ENCODE data around the gene MAFF. TPM values are rescaled to one million over a fixed set of nuclear protein-coding genes. Genes with fewer than 3 reads are reported as not detected.

MAFF gene
- total RNA-seq, 1 donor from 2014 or later = 4.7 TPM

DNA sequence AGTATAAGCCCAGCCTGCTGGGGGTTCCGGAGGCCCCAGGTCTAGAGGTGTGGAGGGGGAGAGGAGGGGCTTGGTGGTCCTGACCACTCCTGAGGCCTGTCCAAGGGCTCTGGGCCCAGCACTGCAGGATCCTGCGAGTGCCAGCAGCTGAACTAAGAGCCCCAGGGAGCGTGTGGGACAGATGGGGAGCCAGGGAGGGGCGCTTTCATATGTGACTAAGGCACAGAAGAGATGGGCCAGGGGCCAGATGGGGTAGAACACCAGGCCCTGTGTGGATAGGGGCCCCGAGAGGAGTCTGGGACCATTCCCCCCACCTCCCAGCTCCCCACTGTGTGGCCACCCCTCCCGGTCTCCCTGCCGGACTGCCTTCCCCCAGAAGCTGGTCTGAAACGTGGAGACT lies 18.4 kb downstream of the MAFF start:
- intact Hi-C loops (cut with micrococcal nuclease) = no loop called here

DNA sequence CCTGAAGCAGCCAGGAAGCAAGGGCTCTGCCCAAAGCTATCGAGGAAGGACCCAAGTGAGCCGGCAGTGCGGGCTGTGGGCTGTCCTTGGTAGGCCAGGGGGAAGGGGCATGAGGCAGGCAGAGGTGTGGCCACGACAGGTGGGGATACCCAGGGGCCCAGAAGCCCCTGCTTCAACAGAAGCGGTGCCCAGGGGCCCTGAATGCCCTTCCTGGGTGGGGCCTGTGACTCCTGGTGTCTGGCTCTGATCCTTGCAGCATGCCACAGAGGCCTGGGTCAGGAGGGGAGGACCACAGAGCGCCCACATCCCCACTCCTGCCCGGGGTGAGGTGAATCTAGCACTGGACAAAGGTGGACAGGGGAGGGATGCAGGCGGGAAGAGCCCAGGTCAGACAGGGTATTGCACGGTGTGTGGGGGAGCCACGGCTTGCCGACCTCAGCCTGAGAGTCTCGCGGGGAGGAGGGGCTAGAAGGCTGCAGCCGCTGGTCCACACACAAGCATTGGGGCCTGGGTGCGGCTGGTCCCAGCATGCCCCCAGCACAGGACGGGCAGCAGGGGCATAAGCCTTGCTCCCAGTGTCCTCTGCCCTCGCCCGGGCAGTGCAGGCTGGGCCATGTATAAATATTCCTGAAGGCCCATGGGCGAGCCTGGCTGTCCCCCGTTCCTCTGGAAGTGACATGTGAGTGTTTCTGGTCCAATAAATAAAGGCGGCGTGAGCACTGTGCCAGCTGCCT lies 19.0 kb downstream of the MAFF start:
- H3K4me1 ChIP-seq = peaks cover 50% of the 10 kb centered on the region
- H3K36me3 ChIP-seq = peaks cover 42% of the 10 kb centered on the region
- no peaks in the 10 kb centered on the region for H3K27me3 ChIP-seq (ENCODE audit: low read depth)
- TF ChIP-seq, protein P1, sequence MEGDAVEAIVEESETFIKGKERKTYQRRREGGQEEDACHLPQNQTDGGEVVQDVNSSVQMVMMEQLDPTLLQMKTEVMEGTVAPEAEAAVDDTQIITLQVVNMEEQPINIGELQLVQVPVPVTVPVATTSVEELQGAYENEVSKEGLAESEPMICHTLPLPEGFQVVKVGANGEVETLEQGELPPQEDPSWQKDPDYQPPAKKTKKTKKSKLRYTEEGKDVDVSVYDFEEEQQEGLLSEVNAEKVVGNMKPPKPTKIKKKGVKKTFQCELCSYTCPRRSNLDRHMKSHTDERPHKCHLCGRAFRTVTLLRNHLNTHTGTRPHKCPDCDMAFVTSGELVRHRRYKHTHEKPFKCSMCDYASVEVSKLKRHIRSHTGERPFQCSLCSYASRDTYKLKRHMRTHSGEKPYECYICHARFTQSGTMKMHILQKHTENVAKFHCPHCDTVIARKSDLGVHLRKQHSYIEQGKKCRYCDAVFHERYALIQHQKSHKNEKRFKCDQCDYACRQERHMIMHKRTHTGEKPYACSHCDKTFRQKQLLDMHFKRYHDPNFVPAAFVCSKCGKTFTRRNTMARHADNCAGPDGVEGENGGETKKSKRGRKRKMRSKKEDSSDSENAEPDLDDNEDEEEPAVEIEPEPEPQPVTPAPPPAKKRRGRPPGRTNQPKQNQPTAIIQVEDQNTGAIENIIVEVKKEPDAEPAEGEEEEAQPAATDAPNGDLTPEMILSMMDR (IDR thresholded peaks at IDR 0.05; ENCODE audit: borderline replicate concordance) = no peak
- H3K4me3 ChIP-seq = no peak overlapping the region
- H3K27ac ChIP-seq (replicated peaks) = peak overlapping the region; percentile 89
- intact Hi-C loops (cut with micrococcal nuclease) = no loop called here
- no peaks in the 10 kb centered on the region for H3K9me3 ChIP-seq (replicated peaks)
- no peak for DNase-seq

More for the DNA sequence above, 18.4 kb downstream of the MAFF start:
- TF ChIP-seq, protein P1 (IDR thresholded peaks at IDR 0.05; ENCODE audit: borderline replicate concordance) = no peak
- no peak for DNase-seq
- Histone ChIP-seq H3K4me3 (no peak overlapping the region), H3K27ac (replicated peaks) (peak overlapping the region; percentile 89), H3K36me3 (peaks cover 35% of the 10 kb centered on the region), H3K27me3 (ENCODE audit: low read depth) (no peaks in the 10 kb centered on the region), H3K9me3 (replicated peaks) (no peaks in the 10 kb centered on the region), H3K4me1 (peaks cover 50% of the 10 kb centered on the region)

DNA sequence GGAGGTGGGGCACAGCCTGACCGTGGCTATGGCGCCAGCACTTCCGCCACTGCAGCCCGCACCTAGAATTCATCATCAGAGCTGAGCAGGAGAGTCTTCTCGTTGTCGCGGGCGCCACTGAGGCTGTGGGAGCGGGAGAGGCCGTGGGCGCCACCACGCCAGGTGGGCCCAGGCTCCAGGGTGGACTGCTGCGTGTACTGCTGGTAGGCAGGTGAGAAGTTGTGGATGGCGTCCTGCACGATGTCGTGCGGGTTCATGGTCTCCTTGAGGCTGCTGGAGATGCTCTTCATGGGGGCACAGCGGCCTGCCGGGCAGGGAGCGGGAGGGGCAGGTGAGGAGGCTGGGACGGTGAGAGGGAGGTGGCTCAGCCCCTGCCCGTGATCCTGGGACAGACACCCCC lies 19.6 kb downstream of the MAFF start:
- intact Hi-C loops (cut with micrococcal nuclease) = no loop called here

DNA sequence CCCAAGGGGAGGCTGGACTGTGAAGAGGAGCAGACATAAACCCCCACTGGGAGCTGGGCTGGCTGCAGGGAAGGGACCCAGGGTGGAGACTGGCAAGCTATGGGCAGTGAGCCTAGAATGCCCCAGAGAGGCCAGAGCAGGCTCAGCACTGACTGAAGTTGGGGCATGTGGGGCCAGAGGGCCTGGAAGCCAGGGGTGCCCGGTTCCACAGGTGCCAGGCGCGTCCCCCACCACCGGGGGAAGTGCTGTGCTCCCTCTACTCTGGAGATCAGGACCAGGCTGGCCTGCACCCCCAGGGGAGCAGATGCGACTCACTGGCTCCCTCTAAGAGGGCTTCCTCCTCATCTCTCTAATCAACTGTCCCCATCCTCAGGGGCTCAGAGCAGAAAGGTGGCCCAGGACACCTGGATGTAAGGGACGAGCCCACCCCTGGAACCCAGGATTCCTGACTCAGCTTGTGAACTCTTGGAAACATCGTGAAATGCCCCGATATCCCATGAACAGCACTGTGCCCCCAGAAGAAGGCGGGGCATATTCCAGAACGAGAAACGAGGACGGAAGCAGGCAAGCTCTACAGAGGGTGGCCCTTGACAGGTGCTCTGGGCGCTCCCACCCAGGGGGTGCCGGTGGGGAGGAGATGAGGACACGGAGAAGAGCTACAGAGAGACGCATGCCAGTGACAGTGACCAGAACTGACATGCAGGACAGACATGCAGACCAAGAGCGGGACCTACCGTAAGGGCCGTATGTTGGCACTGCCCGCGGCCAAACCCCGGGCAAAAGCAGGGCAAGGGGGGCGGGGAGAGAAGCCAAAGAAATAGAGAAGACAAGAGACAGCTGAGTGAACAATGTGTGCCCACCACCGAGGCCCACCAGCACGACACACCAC lies 20.4 kb downstream of the MAFF start:
- Histone ChIP-seq H3K9me3 (replicated peaks) (no peaks in the 10 kb centered on the region), H3K36me3 (peaks cover 53% of the 10 kb centered on the region), H3K4me1 (peaks cover 50% of the 10 kb centered on the region), H3K27ac (replicated peaks) (peak overlapping the region; percentile 46), H3K27me3 (ENCODE audit: low read depth) (no peaks in the 10 kb centered on the region), H3K4me3 (no peak overlapping the region)
- DNase-seq = no peak
- TF ChIP-seq, protein P1 (IDR thresholded peaks at IDR 0.05; ENCODE audit: borderline replicate concordance) = no peak
- intact Hi-C loops (cut with micrococcal nuclease) = no loop called here

More for the DNA sequence above, 19.6 kb downstream of the MAFF start:
- Histone ChIP-seq H3K36me3 (peaks cover 47% of the 10 kb centered on the region), H3K27me3 (ENCODE audit: low read depth) (no peaks in the 10 kb centered on the region), H3K4me3 (no peak overlapping the region), H3K9me3 (replicated peaks) (no peaks in the 10 kb centered on the region), H3K27ac (replicated peaks) (no peak overlapping the region), H3K4me1 (peaks cover 50% of the 10 kb centered on the region)
- no peak for DNase-seq
- TF ChIP-seq, protein P1 (IDR thresholded peaks at IDR 0.05; ENCODE audit: borderline replicate concordance) = no peak

DNA sequence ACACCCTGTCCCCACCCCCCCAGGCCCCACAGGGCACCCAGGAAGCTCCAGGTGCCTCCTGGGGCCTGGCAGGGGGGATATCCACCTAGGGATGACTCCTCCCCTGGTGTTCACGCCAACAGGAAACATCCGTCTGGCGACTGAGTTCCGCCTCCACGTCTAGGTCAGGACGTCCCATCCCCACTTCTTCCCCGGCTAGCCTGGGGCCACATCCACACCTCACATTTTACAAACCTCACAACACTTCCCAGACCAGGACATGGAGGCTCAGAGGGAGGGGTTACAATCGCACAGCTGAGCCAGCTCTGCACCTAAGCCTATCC lies 21.0 kb downstream of the MAFF start:
- intact Hi-C loops (cut with micrococcal nuclease) = no loop called here
- Histone ChIP-seq H3K9me3 (replicated peaks) (no peaks in the 10 kb centered on the region), H3K4me3 (no peak overlapping the region), H3K36me3 (peaks cover 59% of the 10 kb centered on the region), H3K27me3 (ENCODE audit: low read depth) (no peaks in the 10 kb centered on the region), H3K4me1 (peaks cover 52% of the 10 kb centered on the region), H3K27ac (replicated peaks) (peak overlapping the region; percentile 46)
- no peak for DNase-seq
- TF ChIP-seq, protein P1 (IDR thresholded peaks at IDR 0.05; ENCODE audit: borderline replicate concordance) = no peak
